Measurements from ENCODE around the gene PF4V1.

Gene PF4V1

DNA sequence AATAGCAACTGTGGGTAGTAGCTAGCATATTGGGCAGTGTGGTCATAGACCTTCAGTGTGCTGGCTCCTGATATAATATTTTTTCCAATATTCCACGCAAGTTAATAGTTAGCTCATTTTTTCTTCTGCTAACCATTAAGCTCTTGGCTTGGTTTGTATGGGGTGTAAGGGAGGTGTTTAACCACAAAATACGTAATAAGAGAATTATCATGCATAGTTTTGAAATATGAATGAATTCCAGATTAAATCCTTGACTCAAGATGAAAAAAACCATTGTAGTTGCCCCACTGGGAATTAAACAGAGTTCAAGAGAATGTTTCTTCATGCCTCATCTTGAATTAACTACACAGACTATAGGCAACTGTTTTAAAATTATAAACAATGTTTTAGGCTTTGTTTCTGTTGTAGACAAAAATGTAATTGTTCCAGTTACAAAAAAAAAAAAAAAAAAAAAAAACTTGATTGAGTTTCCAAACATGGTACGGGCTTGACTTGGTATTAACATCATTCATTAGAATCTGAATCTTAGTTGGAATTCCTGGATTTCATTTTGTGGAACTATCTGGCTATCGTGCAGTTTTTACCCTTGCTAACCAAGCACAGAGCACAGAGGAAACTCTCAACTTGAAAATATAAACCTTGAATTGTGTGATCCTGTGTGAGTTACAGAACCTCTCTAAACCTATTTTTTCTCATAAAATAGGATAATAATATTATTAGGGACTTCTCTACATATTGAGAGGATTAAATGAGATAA, 44.5 kb downstream of the PF4V1 start:
- H3K27ac ChIP-seq: peak overlapping the region; percentile 83; the same call in 1 of the 2 replicates
- TF ChIP-seq, protein P1, sequence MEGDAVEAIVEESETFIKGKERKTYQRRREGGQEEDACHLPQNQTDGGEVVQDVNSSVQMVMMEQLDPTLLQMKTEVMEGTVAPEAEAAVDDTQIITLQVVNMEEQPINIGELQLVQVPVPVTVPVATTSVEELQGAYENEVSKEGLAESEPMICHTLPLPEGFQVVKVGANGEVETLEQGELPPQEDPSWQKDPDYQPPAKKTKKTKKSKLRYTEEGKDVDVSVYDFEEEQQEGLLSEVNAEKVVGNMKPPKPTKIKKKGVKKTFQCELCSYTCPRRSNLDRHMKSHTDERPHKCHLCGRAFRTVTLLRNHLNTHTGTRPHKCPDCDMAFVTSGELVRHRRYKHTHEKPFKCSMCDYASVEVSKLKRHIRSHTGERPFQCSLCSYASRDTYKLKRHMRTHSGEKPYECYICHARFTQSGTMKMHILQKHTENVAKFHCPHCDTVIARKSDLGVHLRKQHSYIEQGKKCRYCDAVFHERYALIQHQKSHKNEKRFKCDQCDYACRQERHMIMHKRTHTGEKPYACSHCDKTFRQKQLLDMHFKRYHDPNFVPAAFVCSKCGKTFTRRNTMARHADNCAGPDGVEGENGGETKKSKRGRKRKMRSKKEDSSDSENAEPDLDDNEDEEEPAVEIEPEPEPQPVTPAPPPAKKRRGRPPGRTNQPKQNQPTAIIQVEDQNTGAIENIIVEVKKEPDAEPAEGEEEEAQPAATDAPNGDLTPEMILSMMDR (conservative IDR thresholded peaks at IDR 0.05): no peak

DNA sequence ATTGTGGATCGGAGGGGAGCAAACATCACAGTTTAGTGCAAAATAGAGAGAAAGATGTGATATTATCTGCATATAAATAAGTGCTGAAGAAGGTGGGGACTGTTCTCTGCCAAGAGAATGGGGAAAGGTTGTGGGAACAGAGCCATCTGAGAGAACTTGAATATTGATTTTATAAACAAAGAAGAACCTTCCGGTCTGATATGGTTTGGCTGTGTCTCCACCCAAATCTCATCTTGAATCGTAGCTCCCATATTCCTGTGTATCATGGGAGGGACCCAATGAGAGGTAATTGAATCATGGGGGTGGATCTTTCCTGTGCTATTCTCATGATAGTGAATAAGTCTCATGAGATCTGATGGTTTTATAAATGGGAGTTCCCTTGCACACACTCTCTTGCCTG, 46.2 kb downstream of the PF4V1 start:
- peak overlapping the region; percentile 73 for H3K27ac ChIP-seq

- H3K27ac ChIP-seq: no peak overlapping the region
- TF ChIP-seq, protein P1 (conservative IDR thresholded peaks at IDR 0.05): no peak
Measured at GRCh38 chr4:73901031-73901430, 47.9 kb downstream of the PF4V1 start.

- TF ChIP-seq, protein P1 (conservative IDR thresholded peaks at IDR 0.05): no peak
- H3K27ac ChIP-seq: no peak overlapping the region
Measured at GRCh38 chr4:73902038-73902637, 49.0 kb downstream of the PF4V1 start.

- TF ChIP-seq, protein P1 (conservative IDR thresholded peaks at IDR 0.05): no peak
Measured at GRCh38 chr4:73902817-73903547, 49.9 kb downstream of the PF4V1 start.

More at GRCh38 chr4:73902817-73903547, 49.9 kb downstream of the PF4V1 start:
- H3K27ac ChIP-seq: no peak overlapping the region

All from VCaP (cell line).